GM23248 (cell line): ENCODE data around the gene KCNK17. TPM values are rescaled to one million over a fixed set of nuclear protein-coding genes. Genes with fewer than 3 reads are reported as not detected.

Source experiments
- DNase-seq: peaks from one replicate; pipeline ENCODE4 v3.0.0-alpha.2; 2015
- H2AFZ ChIP-seq: fragments of 200-600 bp; sonication (generic); 2 replicates; pipeline ENCODE4 v1.6.1; 2016; ENCODE audit warnings: antibody characterized with exemption
- H3F3A ChIP-seq: fragments of 200-600 bp; sonication (generic); 2 replicates; pipeline ENCODE4 v1.6.1; 2016; ENCODE audit warnings: mild to moderate bottlenecking, antibody characterized with exemption, mixed run types; ENCODE audit not compliant: insufficient read depth
- H3K27ac ChIP-seq: fragments of 200-600 bp; sonication (generic); 2 replicates; pipeline ENCODE4 v1.5.1; 2016; ENCODE audit warnings: mild to moderate bottlenecking
- H3K27me3 ChIP-seq: fragments of 200-600 bp; sonication (generic); replicated peaks from 2 replicates; pipeline ENCODE4 v1.6.1; 2016; ENCODE audit warnings: mild to moderate bottlenecking; ENCODE audit not compliant: insufficient read depth
- H3K36me3 ChIP-seq: fragments of 200-600 bp; sonication (generic); 2 replicates; pipeline ENCODE4 v1.6.1; 2016; ENCODE audit warnings: low read depth, mild to moderate bottlenecking
- H3K4me1 ChIP-seq: fragments of 200-600 bp; sonication (generic); 2 replicates; pipeline ENCODE4 v1.6.1; 2016; ENCODE audit warnings: mild to moderate bottlenecking; ENCODE audit not compliant: insufficient read depth
- H3K4me2 ChIP-seq: fragments of 200-600 bp; sonication (generic); one replicate; pipeline ENCODE4 v1.6.1; 2016; ENCODE audit warnings: mild to moderate bottlenecking; ENCODE audit not compliant: unreplicated experiment
- H3K4me3 ChIP-seq: fragments of 200-600 bp; sonication (generic); 2 replicates; pipeline ENCODE4 v1.5.1; 2016; ENCODE audit warnings: mild to moderate bottlenecking
- H3K79me2 ChIP-seq: fragments of 200-600 bp; sonication (generic); 2 replicates; pipeline ENCODE4 v1.6.1; 2016; ENCODE audit warnings: mild to moderate bottlenecking; ENCODE audit not compliant: insufficient read depth
- H3K9ac ChIP-seq: fragments of 200-600 bp; sonication (generic); 2 replicates; pipeline ENCODE4 v1.6.1; 2016; ENCODE audit warnings: mild to moderate bottlenecking
- H3K9me2 ChIP-seq: fragments of 200-600 bp; sonication (generic); 2 replicates; pipeline ENCODE4 v1.6.1; 2016; ENCODE audit warnings: mixed run types, mild to moderate bottlenecking, moderate library complexity; ENCODE audit not compliant: insufficient read depth
- H3K9me3 ChIP-seq: fragments of 200-600 bp; sonication (generic); one replicate; pipeline ENCODE4 v1.6.1; 2017; ENCODE audit warnings: low read depth
- H4K20me1 ChIP-seq: fragments of 200-600 bp; sonication (generic); 2 replicates; pipeline ENCODE4 v1.6.0; 2016; ENCODE audit not compliant: insufficient read depth
- EZH2 ChIP-seq: fragments of 200-600 bp; sonication (generic); IDR thresholded peaks from 2 replicates; pipeline ENCODE4 v1.6.1; 2018; ENCODE audit warnings: antibody characterized with exemption, mild to moderate bottlenecking; ENCODE audit not compliant: insufficient read depth, poor library complexity, severe bottlenecking
- EZH2phosphoT487 ChIP-seq: fragments of 200-600 bp; sonication (generic); IDR thresholded peaks from 2 replicates; pipeline ENCODE4 v1.6.1; 2018; ENCODE audit warnings: antibody characterized with exemption, moderate library complexity, mild to moderate bottlenecking, low read depth; ENCODE audit not compliant: insufficient read depth
- WGBS, 2 experiments: methylation state at CpG; one replicate each; pipeline ENCODE4 v1.1.6; 2015 to 2017; ENCODE audit warnings: low lambda C conversion rate in 2 of 2, low coverage in 1 of 2; ENCODE audit errors: missing lambda C conversion rate in 2 of 2; 5-methylcytosine and 5-hydroxymethylcytosine counted together
- in situ Hi-C: fragments of 300-500 bp; cut with MboI; formaldehyde crosslinking; loops from 2 replicates; pipeline ENCODE4 v1.15.0; 2020
- polyA plus RNA-seq: library from polyadenylated mRNA; unstranded; fragments of >200 nt; fragmentation: Nextera tagmentation; extraction: Ambion mirVana; gene quantifications from 2 replicates; pipeline ENCODE4 v1.2.1, GENCODE V29; 2016
- total RNA-seq: library from RNA; depleted of rRNA; stranded (reverse); fragments of >200 nt; shearing (Covaris generic); gene quantifications from 2 replicates; pipeline ENCODE4 v1.2.3, GENCODE V29; 2014

Gene KCNK17
- total and polyA plus RNA-seq, 2 experiments from 2014 or later: not detected

- H3K27me3 ChIP-seq: no peaks in the 10 kb centered on the region
- no peak overlapping the region for H3K27ac ChIP-seq
- H3K79me2 ChIP-seq: no peaks in the 10 kb centered on the region
- H3K9me2 ChIP-seq: no peaks in the 10 kb centered on the region
- no peak overlapping the region for H3K4me3 ChIP-seq
- H4K20me1 ChIP-seq: no peaks in the 10 kb centered on the region
- H3F3A ChIP-seq: no peaks in the 10 kb centered on the region
- 61 to 64% methylated on average over 6 of the region's 6 CpGs for WGBS, 2 experiments
- no peak overlapping the region for H3K9ac ChIP-seq
- no peak overlapping the region for H2AFZ ChIP-seq
- DNase-seq: no peak
- H3K4me2 ChIP-seq: no peak overlapping the region
- H3K9me3 ChIP-seq: no peaks in the 10 kb centered on the region
- in situ Hi-C loops: loop anchor here (10.0 kb wide), 1 partner anchor 436 kb away; no protein-coding TSS in a partner anchor
- TF ChIP-seq EZH2 (no peak), EZH2phosphoT487 (no peak)
- no peaks in the 10 kb centered on the region for H3K36me3 ChIP-seq
- peaks cover 9% of the 10 kb centered on the region; the same call in 1 of the 2 replicates for H3K4me1 ChIP-seq
Observed at GRCh38 chr6:39300739-39301138, 13.5 kb downstream of the KCNK17 start.

GRCh38 chr6:39298061-39298460 is 16.2 kb downstream of the KCNK17 start:
- Histone ChIP-seq H3K4me1 (peaks cover 9% of the 10 kb centered on the region; the same call in 1 of the 2 replicates), H4K20me1 (no peaks in the 10 kb centered on the region), H3K9me3 (no peaks in the 10 kb centered on the region), H3K27me3 (no peaks in the 10 kb centered on the region), H3K27ac (no peak overlapping the region), H3K79me2 (no peaks in the 10 kb centered on the region), H3K36me3 (no peaks in the 10 kb centered on the region), H3K9me2 (no peaks in the 10 kb centered on the region), H3F3A (no peaks in the 10 kb centered on the region), H3K9ac (no peak overlapping the region), H2AFZ (no peak overlapping the region), H3K4me3 (no peak overlapping the region), H3K4me2 (no peak overlapping the region)
- no peak for DNase-seq
- TF ChIP-seq EZH2phosphoT487: no peak
- TF ChIP-seq EZH2: no peak
- in situ Hi-C loops: no loop called here
- WGBS, 2 experiments: 82 to 91% methylated on average over 10 of the region's 10 CpGs

DNA sequence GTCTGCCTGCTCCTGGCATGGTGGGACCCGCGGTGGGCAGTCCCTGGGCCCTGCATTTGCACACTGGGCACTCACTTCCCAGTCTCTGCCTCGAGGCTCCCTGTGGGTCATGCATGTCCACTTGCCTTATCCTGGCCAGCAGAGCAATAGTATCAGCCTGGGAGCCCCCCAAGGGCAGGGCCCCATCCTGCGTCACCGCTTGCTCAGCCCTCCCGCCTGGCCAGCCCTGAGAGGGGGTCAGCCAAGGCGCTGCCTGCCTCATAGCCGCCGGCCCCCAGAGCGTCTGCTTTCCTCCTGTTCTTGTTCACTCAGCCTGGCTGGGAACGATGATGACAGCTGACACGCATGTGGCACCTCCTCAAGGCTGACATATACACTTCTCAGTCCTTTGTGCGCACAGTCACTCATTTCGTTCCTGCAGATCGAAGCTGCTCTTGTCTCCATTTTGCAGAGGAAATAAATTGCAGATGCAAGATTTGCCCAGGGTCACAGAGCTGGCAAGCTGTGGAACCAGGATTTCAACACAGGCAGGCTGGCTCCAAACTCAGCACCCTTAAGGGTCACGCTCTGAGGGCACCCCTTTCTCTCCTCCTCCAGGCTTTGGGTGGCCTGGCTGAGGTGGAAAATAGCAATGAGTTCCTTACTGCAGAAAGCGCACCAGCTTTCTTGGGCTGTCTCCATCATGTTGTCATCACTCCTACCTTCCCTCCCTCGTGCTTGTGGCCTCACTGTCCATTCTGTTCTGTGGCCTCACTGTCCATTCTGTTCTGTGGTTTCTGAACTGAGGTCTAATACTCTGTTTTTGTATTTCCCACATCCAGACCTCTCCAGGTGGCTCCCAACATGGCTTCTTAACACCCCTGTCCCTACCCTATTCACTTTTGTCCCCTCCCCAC is 17.2 kb downstream of the KCNK17 start:
- Histone ChIP-seq H3K4me3 (no peak overlapping the region), H3K79me2 (no peaks in the 10 kb centered on the region), H3K4me1 (peaks cover 9% of the 10 kb centered on the region; the same call in 1 of the 2 replicates), H3K9me3 (no peaks in the 10 kb centered on the region), H2AFZ (no peak overlapping the region), H3K9me2 (no peaks in the 10 kb centered on the region), H3K27ac (peak overlapping the region; percentile 11; the same call in 1 of the 2 replicates), H3F3A (no peaks in the 10 kb centered on the region), H3K27me3 (no peaks in the 10 kb centered on the region), H3K9ac (no peak overlapping the region), H4K20me1 (no peaks in the 10 kb centered on the region), H3K36me3 (no peaks in the 10 kb centered on the region), H3K4me2 (no peak overlapping the region)
- WGBS, 2 experiments: 2% methylated on average over 18 of the region's 18 CpGs
- TF ChIP-seq EZH2phosphoT487 (no peak), EZH2 (no peak)
- peak; percentile 85 for DNase-seq
- in situ Hi-C loops: no loop called here

GRCh38 chr6:39295611-39296011 is 18.6 kb downstream of the KCNK17 start:
- H3K9ac ChIP-seq: no peak overlapping the region
- no peak for TF ChIP-seq EZH2
- TF ChIP-seq EZH2phosphoT487: no peak
- H3K36me3 ChIP-seq: no peaks in the 10 kb centered on the region
- no peaks in the 10 kb centered on the region for H3F3A ChIP-seq
- no peak overlapping the region for H3K4me2 ChIP-seq
- no peak overlapping the region for H2AFZ ChIP-seq
- 42 to 46% methylated on average over 5 of the region's 5 CpGs for WGBS, 2 experiments
- no peaks in the 10 kb centered on the region for H3K9me3 ChIP-seq
- no peaks in the 10 kb centered on the region for H3K27me3 ChIP-seq
- H3K79me2 ChIP-seq: no peaks in the 10 kb centered on the region
- H3K4me1 ChIP-seq: peaks cover 9% of the 10 kb centered on the region; the same call in 1 of the 2 replicates
- no peaks in the 10 kb centered on the region for H4K20me1 ChIP-seq
- H3K9me2 ChIP-seq: no peaks in the 10 kb centered on the region
- in situ Hi-C loops: no loop called here
- no peak overlapping the region for H3K4me3 ChIP-seq
- peak; percentile 39 for DNase-seq
- no peak overlapping the region for H3K27ac ChIP-seq
